Right kidney (tissue), 1 donor: ENCODE measurements around the gene EIF2B1.

Source experiments
- DNase-seq: peaks from one replicate; pipeline ENCODE4 v3.0.0-alpha.2; 2016

Gene EIF2B1

DNA sequence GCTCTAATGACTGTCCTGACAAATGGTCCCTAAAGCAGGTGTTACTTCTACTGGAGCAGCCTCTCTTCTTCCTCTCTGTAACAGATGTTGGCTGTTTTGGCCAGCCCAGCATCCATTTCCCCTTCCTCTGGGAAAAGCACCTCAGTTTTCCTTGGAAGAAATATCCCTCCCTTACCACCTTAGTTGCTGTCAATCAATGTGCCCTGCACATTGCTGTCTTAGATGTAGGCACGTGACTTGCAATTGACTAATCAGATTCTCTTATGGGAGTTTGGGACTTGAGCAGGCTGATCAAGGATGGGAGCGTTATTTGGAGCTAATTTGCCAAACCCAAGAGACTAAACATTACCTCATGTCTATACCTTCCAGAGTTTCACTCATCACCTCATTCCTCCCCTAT, 61.1 kb downstream of the EIF2B1 start:
- DNase-seq = no peak

- DNase-seq = no peak
Observed at GRCh38 chr12:123571343-123571813, 62.1 kb downstream of the EIF2B1 start.
